ENCODE measurements around the gene PPP2R2D.

DNA sequence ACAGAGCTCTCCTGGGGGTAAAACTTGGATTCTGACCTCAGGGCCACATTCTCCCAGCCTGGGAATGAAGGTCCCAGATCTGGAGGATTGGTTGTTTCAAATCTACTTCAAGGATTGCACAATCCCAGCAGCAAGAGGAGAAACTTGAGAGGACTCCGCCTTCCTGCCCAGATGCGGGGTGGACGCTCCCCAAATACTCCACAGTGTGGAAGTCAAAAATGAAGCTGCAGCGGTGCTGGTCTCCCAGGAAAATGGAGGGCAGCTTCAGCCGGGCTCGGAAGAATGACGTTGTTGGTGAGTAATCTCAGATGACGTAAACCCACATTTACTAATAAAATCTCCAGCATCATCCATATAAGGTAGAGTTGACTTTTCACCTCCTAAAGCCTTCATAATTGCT is 31.5 kb upstream of the PPP2R2D start:
- TF ChIP-seq ZNF274 (IDR thresholded peaks at IDR 0.05; ENCODE audit: low read depth, low read length) (no peak), YY1 (IDR thresholded peaks at IDR 0.05; ENCODE audit: insufficient read depth, insufficient read length) (no peak), SUZ12 (IDR thresholded peaks at IDR 0.05; ENCODE audit: extremely low read depth, insufficient read depth, insufficient read length) (no peak)

All from NT2/D1 (cell line).